ENCODE data around the gene ANKRD11. TPM values are rescaled to one million over a fixed set of nuclear protein-coding genes. Genes with fewer than 3 reads are reported as not detected.

Gene ANKRD11
- total and polyA plus RNA-seq, 2 donors (not counting 3 experiments of a cell fraction or from before 2014, with no cell fraction given), result 55.8 to 191 TPM

DNA sequence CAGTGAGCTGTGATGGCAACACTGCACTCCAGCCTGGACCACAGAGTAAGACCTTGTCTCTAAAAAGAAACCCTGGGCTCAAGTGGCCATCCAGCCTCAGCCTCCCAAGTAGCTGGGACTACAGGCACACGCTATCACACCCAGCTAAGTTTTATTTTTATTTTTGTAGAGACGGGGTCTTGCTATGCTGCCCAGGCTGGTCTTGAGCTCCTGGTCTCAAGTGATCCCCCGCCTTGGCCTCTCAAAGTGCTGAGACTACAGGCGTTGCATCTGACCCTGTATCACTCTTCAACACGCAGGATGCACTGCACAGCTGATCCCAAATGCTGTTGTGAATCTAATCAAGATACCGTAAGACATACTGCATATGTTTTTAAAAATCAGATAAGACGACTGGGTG is 23.0 kb downstream of the ANKRD11 start:
- TF ChIP-seq JUN (IDR thresholded peaks at IDR 0.05; ENCODE audit: borderline replicate concordance, insufficient read depth, insufficient read length, low read depth), result no peak
- no peak for TF ChIP-seq EZH2 (IDR thresholded peaks at IDR 0.05; ENCODE audit: borderline replicate concordance, low read depth, low read length, severe bottlenecking)
- TF ChIP-seq FOS (IDR thresholded peaks at IDR 0.05; ENCODE audit: borderline replicate concordance, insufficient read depth, low read length), result no peak
- no peak for TF ChIP-seq GATA2 (IDR thresholded peaks at IDR 0.05; ENCODE audit: insufficient read depth, insufficient read length, low read depth, low read length)
- TF ChIP-seq, protein P1, sequence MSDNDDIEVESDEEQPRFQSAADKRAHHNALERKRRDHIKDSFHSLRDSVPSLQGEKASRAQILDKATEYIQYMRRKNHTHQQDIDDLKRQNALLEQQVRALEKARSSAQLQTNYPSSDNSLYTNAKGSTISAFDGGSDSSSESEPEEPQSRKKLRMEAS (IDR thresholded peaks at IDR 0.05; ENCODE audit: insufficient read depth, insufficient read length), result no peak
- TF ChIP-seq MYC (IDR thresholded peaks at IDR 0.05; ENCODE audit: low read depth, low read length), result no peak
- TF ChIP-seq, protein P2, sequence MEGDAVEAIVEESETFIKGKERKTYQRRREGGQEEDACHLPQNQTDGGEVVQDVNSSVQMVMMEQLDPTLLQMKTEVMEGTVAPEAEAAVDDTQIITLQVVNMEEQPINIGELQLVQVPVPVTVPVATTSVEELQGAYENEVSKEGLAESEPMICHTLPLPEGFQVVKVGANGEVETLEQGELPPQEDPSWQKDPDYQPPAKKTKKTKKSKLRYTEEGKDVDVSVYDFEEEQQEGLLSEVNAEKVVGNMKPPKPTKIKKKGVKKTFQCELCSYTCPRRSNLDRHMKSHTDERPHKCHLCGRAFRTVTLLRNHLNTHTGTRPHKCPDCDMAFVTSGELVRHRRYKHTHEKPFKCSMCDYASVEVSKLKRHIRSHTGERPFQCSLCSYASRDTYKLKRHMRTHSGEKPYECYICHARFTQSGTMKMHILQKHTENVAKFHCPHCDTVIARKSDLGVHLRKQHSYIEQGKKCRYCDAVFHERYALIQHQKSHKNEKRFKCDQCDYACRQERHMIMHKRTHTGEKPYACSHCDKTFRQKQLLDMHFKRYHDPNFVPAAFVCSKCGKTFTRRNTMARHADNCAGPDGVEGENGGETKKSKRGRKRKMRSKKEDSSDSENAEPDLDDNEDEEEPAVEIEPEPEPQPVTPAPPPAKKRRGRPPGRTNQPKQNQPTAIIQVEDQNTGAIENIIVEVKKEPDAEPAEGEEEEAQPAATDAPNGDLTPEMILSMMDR (IDR thresholded peaks at IDR 0.05; ENCODE audit: extremely low read depth in 1 of 2, insufficient read depth in 1 of 2, low read depth in 1 of 2, low read length in 2 of 2), result no peak
- TF ChIP-seq POLR2AphosphoS5 (IDR thresholded peaks at IDR 0.05; ENCODE audit: insufficient read depth, low read depth, low read length), result no peak
- no peak for TF ChIP-seq POLR2A (IDR thresholded peaks at IDR 0.05; ENCODE audit: low read depth, low read length)
- Histone ChIP-seq H3K27me3 (ENCODE audit: control insufficient read depth in 2 of 2, insufficient read depth in 2 of 2, low read length in 2 of 2) (no peaks in the 10 kb centered on the region), H3K4me3 (replicated peaks in 1 of 3; ENCODE audit: insufficient read depth in 1 of 3, low read depth in 1 of 3, low read length in 3 of 3) (no peak overlapping the region), H3K9me1 (replicated peaks; ENCODE audit: control insufficient read depth, extremely low read depth, insufficient read depth, low read length) (no peaks in the 10 kb centered on the region), H3K27ac (ENCODE audit: insufficient read depth, low read depth, low read length) (no peak overlapping the region), H4K20me1 (replicated peaks; ENCODE audit: control insufficient read depth, extremely low read depth, insufficient read depth, low read length) (peaks cover 8% of the 10 kb centered on the region), H3K79me2 (ENCODE audit: control insufficient read depth, insufficient read depth, low read length) (peaks cover 94% of the 10 kb centered on the region), H3K9ac (replicated peaks; ENCODE audit: extremely low read depth, insufficient read depth, low read length) (no peak overlapping the region), H3K36me3 (ENCODE audit: control insufficient read depth in 2 of 2, extremely low read depth in 1 of 2, insufficient read depth in 2 of 2, low read length in 2 of 2) (no peaks in the 10 kb centered on the region), H3K4me1 (ENCODE audit: control insufficient read depth, extremely low read depth, insufficient read depth, low read length) (peaks cover 2% of the 10 kb centered on the region), H3K9me3 (replicated peaks; ENCODE audit: control insufficient read depth, insufficient read depth, low read length) (no peaks in the 10 kb centered on the region), H2AFZ (ENCODE audit: low read depth, low read length) (no peak overlapping the region), H3K4me2 (ENCODE audit: insufficient read depth, low read length) (no peak overlapping the region)
- intact Hi-C loops (cut with micrococcal nuclease), result no loop called here
- ChIA-PET POLR2A (no interaction called here), CTCF (interaction anchor here (0.7 to 1.5 kb wide), 4 partner anchors 16 to 57 kb away, joined by 3 read pairs; no protein-coding TSS in a partner anchor)
- FAIRE-seq (no peak), DNase-seq (ENCODE audit: low read depth, low spot score) (no peak)
- BruUV-seq (replicated peaks), result no TSS peak
- dilution Hi-C loops (cut with MboI; ENCODE audit: extremely low pct_ligation_motif_present, low sequenced_read_pairs), result no loop called here
